Measurements from ENCODE around the gene YY1.
"Not testable (repeated sequence)": the region's sequence is repeated elsewhere in the genome, so short reads cannot be mapped to it uniquely, and the experiment has no call there.

GRCh38 chr14:100207588-100207987, 31.4 kb upstream of the YY1 start:
- TF ChIP-seq RNF2 (IDR thresholded peaks at IDR 0.05; ENCODE audit: borderline replicate concordance, low read depth); POLR2A (IDR thresholded peaks at IDR 0.05; ENCODE audit: low read length); CBX2 (IDR thresholded peaks at IDR 0.05; ENCODE audit: borderline replicate concordance, low read depth); CBX8 (IDR thresholded peaks at IDR 0.05); HES2 (IDR thresholded peaks at IDR 0.05); CTCF (IDR thresholded peaks at IDR 0.05); CHD4 (IDR thresholded peaks at IDR 0.05; ENCODE audit: borderline replicate concordance); KDM5A (IDR thresholded peaks at IDR 0.05); KDM1A (IDR thresholded peaks at IDR 0.05; ENCODE audit: low read depth); JUNB (IDR thresholded peaks at IDR 0.05); RCOR1 (IDR thresholded peaks at IDR 0.05; ENCODE audit: low read depth, low read length); NFE2L2 (conservative IDR thresholded peaks at IDR 0.05; ENCODE audit: low read length); RAD21 (conservative IDR thresholded peaks at IDR 0.05 in 1 of 2, IDR thresholded peaks at IDR 0.05 in 1 of 2); USF2 (IDR thresholded peaks at IDR 0.05): not testable (repeated sequence)

Measured in A549 (cell line).